Type B pancreatic cell (in vitro differentiated cells): ENCODE results near the gene LRRC8D. TPM values are rescaled to one million over a fixed set of nuclear protein-coding genes. Genes with fewer than 3 reads are reported as not detected.

ENCODE experiments used
- DNase-seq: peaks from one replicate; pipeline ENCODE4 v3.0.0; 2021; ENCODE audit warnings: mixed read lengths; ENCODE audit not compliant: unreplicated experiment; ENCODE audit errors: extremely low spot score
- H3K27ac Mint-ChIP-seq: 2 replicates; pipeline ENCODE4 v1.8.0; 2021; ENCODE audit warnings: mild to moderate bottlenecking, mixed read lengths
- H3K27me3 Mint-ChIP-seq: 2 replicates; pipeline ENCODE4 v1.8.0; 2021; ENCODE audit warnings: mixed read lengths
- H3K36me3 Mint-ChIP-seq: 2 replicates; pipeline ENCODE4 v1.8.0; 2021; ENCODE audit warnings: mixed read lengths
- H3K4me1 Mint-ChIP-seq: one replicate; pipeline ENCODE4 v1.8.0; 2021; ENCODE audit warnings: mixed read lengths; ENCODE audit not compliant: unreplicated experiment
- H3K4me3 Mint-ChIP-seq: 2 replicates; pipeline ENCODE4 v1.8.0; 2021; ENCODE audit warnings: mild to moderate bottlenecking, mixed read lengths
- H3K9me3 Mint-ChIP-seq: 2 replicates; pipeline ENCODE4 v1.8.0; 2021; ENCODE audit warnings: mixed read lengths
- CTCF ChIP-seq: fragments of 200-600 bp; sonication (generic); conservative IDR thresholded peaks from 2 replicates; pipeline ENCODE4 v1.5.0; 2021; ENCODE audit warnings: antibody characterized with exemption, mild to moderate bottlenecking
- total RNA-seq: library from RNA; stranded (reverse); gene quantifications from 2 replicates; pipeline ENCODE4 v1.2.1, GENCODE V29; 2021; ENCODE audit warnings: low replicate concordance

Gene LRRC8D
- total RNA-seq, 1 donor from 2014 or later = 31.1 TPM

- Mint-ChIP-seq H3K4me1 (no peaks in the 10 kb centered on the region), H3K9me3 (no peaks in the 10 kb centered on the region), H3K27ac (no peak overlapping the region), H3K36me3 (no peaks in the 10 kb centered on the region), H3K27me3 (peaks cover 3% of the 10 kb centered on the region), H3K4me3 (no peak overlapping the region)
- DNase-seq = peak; percentile 82
- TF ChIP-seq CTCF = peak; percentile 97
These were observed 16.1 kb upstream of the LRRC8D start for GRCh38 chr1:89804642-89805237.

GRCh38 chr1:89806616-89807015 is 14.2 kb upstream of the LRRC8D start:
- DNase-seq = no peak
- H3K4me1 Mint-ChIP-seq = peaks cover 4% of the 10 kb centered on the region
- H3K9me3 Mint-ChIP-seq = no peaks in the 10 kb centered on the region
- no peak overlapping the region for H3K27ac Mint-ChIP-seq
- H3K4me3 Mint-ChIP-seq = no peak overlapping the region
- no peak for TF ChIP-seq CTCF
- H3K27me3 Mint-ChIP-seq = no peaks in the 10 kb centered on the region
- no peaks in the 10 kb centered on the region for H3K36me3 Mint-ChIP-seq

GRCh38 chr1:89807503-89807902 is 13.3 kb upstream of the LRRC8D start:
- H3K36me3 Mint-ChIP-seq = no peaks in the 10 kb centered on the region
- no peak for DNase-seq

GRCh38 chr1:89807983-89808382 is 12.8 kb upstream of the LRRC8D start:
- no peak for DNase-seq
- Mint-ChIP-seq H3K27me3 (no peaks in the 10 kb centered on the region), H3K9me3 (no peaks in the 10 kb centered on the region), H3K4me1 (peaks cover 8% of the 10 kb centered on the region), H3K27ac (no peak overlapping the region), H3K4me3 (no peak overlapping the region), H3K36me3 (no peaks in the 10 kb centered on the region)
- TF ChIP-seq CTCF = no peak

More at GRCh38 chr1:89807503-89807902, 13.3 kb upstream of the LRRC8D start:
- Mint-ChIP-seq H3K27ac (no peak overlapping the region), H3K9me3 (no peaks in the 10 kb centered on the region), H3K4me1 (peaks cover 4% of the 10 kb centered on the region), H3K4me3 (no peak overlapping the region), H3K27me3 (no peaks in the 10 kb centered on the region)
- no peak for TF ChIP-seq CTCF

GRCh38 chr1:89808441-89809117 is 12.3 kb upstream of the LRRC8D start:
- DNase-seq = no peak
- Mint-ChIP-seq H3K4me3 (no peak overlapping the region), H3K27ac (no peak overlapping the region), H3K4me1 (peaks cover 9% of the 10 kb centered on the region), H3K36me3 (no peaks in the 10 kb centered on the region), H3K27me3 (no peaks in the 10 kb centered on the region), H3K9me3 (no peaks in the 10 kb centered on the region)
- TF ChIP-seq CTCF = no peak
